ENCODE data around the gene RPS18. TPM values are rescaled to one million over a fixed set of nuclear protein-coding genes. Genes with fewer than 3 reads are reported as not detected.

Gene RPS18
- total RNA-seq, 6 experiments from 2014 or later, result 504 to 932 (median 612) TPM

- Histone ChIP-seq H3K27me3 (no peaks in the 10 kb centered on the region), H3K4me1 (no peaks in the 10 kb centered on the region), H3K9me3 (no peaks in the 10 kb centered on the region), H3K36me3 (no peaks in the 10 kb centered on the region), H3K27ac (no peak overlapping the region), H3K4me3 (no peak overlapping the region)
- intact Hi-C loops (cut with DNase I), result no loop called here
- DNase-seq, result no peak
- TF ChIP-seq POLR2A (IDR thresholded peaks at IDR 0.05), result no peak
- no peak for TF ChIP-seq CTCF (IDR thresholded peaks at IDR 0.05)
- 63% methylated on average over 3 of the region's 6 CpGs for WGBS (ENCODE audit: insufficient coverage, low coverage, low lambda C conversion rate, missing lambda C conversion rate)
- ATAC-seq, result no peak
These were observed 35.0 kb upstream of the RPS18 start for GRCh38 chr6:33236852-33237251.

- H3K36me3 ChIP-seq, result no peaks in the 10 kb centered on the region
- no peaks in the 10 kb centered on the region for H3K9me3 ChIP-seq
- ATAC-seq, result no peak
- H3K4me3 ChIP-seq, result no peak overlapping the region
- TF ChIP-seq POLR2A (IDR thresholded peaks at IDR 0.05) (no peak), CTCF (IDR thresholded peaks at IDR 0.05) (no peak)
- no peak overlapping the region for H3K27ac ChIP-seq
- H3K4me1 ChIP-seq, result no peaks in the 10 kb centered on the region
- DNase-seq, result no peak
- 56% methylated on average over 2 of the region's 2 CpGs for WGBS (ENCODE audit: insufficient coverage, low coverage, low lambda C conversion rate, missing lambda C conversion rate)
- no peaks in the 10 kb centered on the region for H3K27me3 ChIP-seq
- intact Hi-C loops (cut with DNase I), result no loop called here
These were observed 34.1 kb upstream of the RPS18 start for GRCh38 chr6:33237741-33238140.

DNA sequence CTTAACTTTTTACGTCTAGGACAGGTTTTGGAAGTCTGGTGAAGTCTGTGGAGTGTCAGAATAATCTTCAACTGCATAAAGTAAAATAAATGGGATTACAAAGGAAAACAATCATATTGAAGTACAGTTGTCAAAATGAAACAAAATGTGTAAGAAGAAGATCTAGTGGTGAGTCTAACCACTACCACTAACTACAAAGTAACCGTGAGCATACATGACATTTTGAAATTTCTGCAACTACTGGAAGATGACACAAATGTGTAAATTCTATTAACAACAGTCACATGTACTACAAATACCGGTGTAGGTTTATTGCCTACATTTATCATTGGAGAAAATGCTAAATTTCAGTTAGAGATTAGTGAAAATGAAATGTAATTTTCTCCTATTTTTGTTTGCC is 29.9 kb upstream of the RPS18 start:
- no peak overlapping the region for H3K27ac ChIP-seq
- ATAC-seq (no peak), DNase-seq (no peak)
- no peaks in the 10 kb centered on the region for H3K27me3 ChIP-seq
- H3K36me3 ChIP-seq, result no peaks in the 10 kb centered on the region
- no peaks in the 10 kb centered on the region for H3K9me3 ChIP-seq
- TF ChIP-seq CTCF (IDR thresholded peaks at IDR 0.05) (no peak), POLR2A (IDR thresholded peaks at IDR 0.05) (no peak)
- no peaks in the 10 kb centered on the region for H3K4me1 ChIP-seq
- no peak overlapping the region for H3K4me3 ChIP-seq
- WGBS (ENCODE audit: insufficient coverage, low coverage, low lambda C conversion rate, missing lambda C conversion rate), result 41% methylated on average over 3 of the region's 3 CpGs
- intact Hi-C loops (cut with DNase I), result loop anchor here in 1 of 2 donors (10.0 kb wide), 1 partner anchor 77 kb away; no protein-coding TSS in a partner anchor

DNA sequence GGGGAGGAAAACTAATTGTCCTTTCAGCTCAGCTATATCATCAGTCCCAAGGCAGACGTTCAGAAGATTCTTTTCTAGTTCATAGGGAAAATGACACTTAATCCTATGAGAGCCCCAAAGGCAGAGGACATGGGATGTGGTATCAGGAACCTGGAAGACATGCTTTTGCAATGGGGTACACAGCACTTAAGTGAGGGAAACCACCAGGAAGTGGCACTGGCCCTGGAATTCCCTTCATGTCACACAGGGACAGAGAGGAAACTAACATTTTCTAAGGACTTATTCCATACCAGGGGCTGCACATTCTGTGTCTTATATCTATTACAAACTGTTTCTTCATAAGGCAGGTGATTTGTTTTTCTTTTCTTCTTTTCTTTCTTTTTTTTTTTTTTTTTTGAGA is 28.4 kb upstream of the RPS18 start:
- DNase-seq, result no peak
- TF ChIP-seq CTCF (IDR thresholded peaks at IDR 0.05) (no peak), POLR2A (IDR thresholded peaks at IDR 0.05) (no peak)
- peaks cover 0 to 5% (median under 1%) of the 10 kb centered on the region in 4 donors for H3K4me1 ChIP-seq
- WGBS (ENCODE audit: insufficient coverage, low coverage, low lambda C conversion rate, missing lambda C conversion rate), result 33% methylated on average over 1 of the region's 1 CpG
- no peak for ATAC-seq
- intact Hi-C loops (cut with DNase I), result loop anchor here in 1 of 2 donors (10.0 kb wide), 1 partner anchor 79 kb away; no protein-coding TSS in a partner anchor
- H3K36me3 ChIP-seq, result no peaks in the 10 kb centered on the region
- no peak overlapping the region for H3K4me3 ChIP-seq
- no peaks in the 10 kb centered on the region for H3K9me3 ChIP-seq
- no peak overlapping the region for H3K27ac ChIP-seq
- H3K27me3 ChIP-seq, result no peaks in the 10 kb centered on the region
